Urinary bladder (tissue), 4 donors: ENCODE measurements around the gene LPP. TPM values are rescaled to one million over a fixed set of nuclear protein-coding genes. Genes with fewer than 3 reads are reported as not detected.
"Not testable (repeated sequence)": the region's sequence is repeated elsewhere in the genome, so short reads cannot be mapped to it uniquely, and the experiment has no call there.

Experiments used
- DNase-seq: peaks from one replicate; pipeline ENCODE4 v3.0.0-alpha.2; 2015; ENCODE audit errors: extremely low spot score
- H3K27ac ChIP-seq: one replicate; pipeline ENCODE4 v1.5.1; 2013; ENCODE audit warnings: low read depth, mild to moderate bottlenecking, moderate library complexity
- H3K36me3 ChIP-seq: one replicate; pipeline ENCODE4 v1.6.1; 2013; ENCODE audit warnings: mild to moderate bottlenecking, moderate library complexity; ENCODE audit not compliant: insufficient read depth
- H3K4me1 ChIP-seq: one replicate; pipeline ENCODE4 v1.6.1; 2013; ENCODE audit warnings: mild to moderate bottlenecking, moderate library complexity; ENCODE audit not compliant: insufficient read depth
- H3K4me3 ChIP-seq: one replicate; pipeline ENCODE4 v1.5.1; 2013; ENCODE audit warnings: low read depth, low read length
- WGBS: extraction: QIAGEN DNeasy Blood & Tissue Kit; methylation state at CpG from one replicate; pipeline ENCODE4 v1.1.7; 2013; 5-methylcytosine and 5-hydroxymethylcytosine counted together
- polyA plus RNA-seq: library from polyadenylated mRNA; stranded (reverse); fragments of 200-250 nt; gene quantifications from one replicate; pipeline ENCODE4 v1.2.3, GENCODE V29; 2013
- total RNA-seq: library from RNA; depleted of rRNA; stranded (reverse); fragments of >200 nt; gene quantifications from one replicate; pipeline ENCODE4 v1.2.3, GENCODE V29; 2014
- donor health status: healthy with polysubstance abuse.
- donor health status: healthy.

LPP gene
- total and polyA plus RNA-seq, 2 donors, result 133 to 705 TPM

DNA sequence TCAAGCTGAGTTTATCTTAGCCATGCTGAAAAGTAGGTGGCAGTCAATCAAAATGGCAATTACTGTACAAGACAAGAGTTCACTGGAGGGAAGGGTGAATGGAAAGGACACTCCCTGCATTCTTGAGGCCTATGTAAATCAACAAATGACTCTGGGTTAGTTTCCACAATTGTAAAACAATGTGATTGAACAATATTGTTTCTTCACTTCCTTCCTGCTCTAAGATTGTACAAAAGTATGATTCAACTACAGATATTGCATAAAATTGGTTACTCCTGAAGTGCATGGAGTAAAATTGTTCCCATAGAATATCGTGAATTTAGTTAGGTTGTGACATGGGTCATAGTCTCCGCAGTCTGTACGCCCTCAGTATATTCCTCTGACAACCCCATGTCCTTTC, 277.6 kb downstream of the LPP start:
- Histone ChIP-seq H3K4me3 (no peak overlapping the region), H3K36me3 (no peaks in the 10 kb centered on the region), H3K4me1 (no peaks in the 10 kb centered on the region), H3K27ac (no peak overlapping the region)
- DNase-seq, result no peak
- WGBS, result 89% methylated on average over 3 of the region's 3 CpGs

- no peak for DNase-seq
- 34% methylated on average over 6 of the region's 6 CpGs for WGBS
- H3K4me3 ChIP-seq, result no peak overlapping the region
- H3K4me1 ChIP-seq, result no peaks in the 10 kb centered on the region
- H3K27ac ChIP-seq, result peak overlapping the region; percentile 38
- no peaks in the 10 kb centered on the region for H3K36me3 ChIP-seq
Measured at GRCh38 chr3:188432802-188433520, 279.0 kb downstream of the LPP start.

DNA sequence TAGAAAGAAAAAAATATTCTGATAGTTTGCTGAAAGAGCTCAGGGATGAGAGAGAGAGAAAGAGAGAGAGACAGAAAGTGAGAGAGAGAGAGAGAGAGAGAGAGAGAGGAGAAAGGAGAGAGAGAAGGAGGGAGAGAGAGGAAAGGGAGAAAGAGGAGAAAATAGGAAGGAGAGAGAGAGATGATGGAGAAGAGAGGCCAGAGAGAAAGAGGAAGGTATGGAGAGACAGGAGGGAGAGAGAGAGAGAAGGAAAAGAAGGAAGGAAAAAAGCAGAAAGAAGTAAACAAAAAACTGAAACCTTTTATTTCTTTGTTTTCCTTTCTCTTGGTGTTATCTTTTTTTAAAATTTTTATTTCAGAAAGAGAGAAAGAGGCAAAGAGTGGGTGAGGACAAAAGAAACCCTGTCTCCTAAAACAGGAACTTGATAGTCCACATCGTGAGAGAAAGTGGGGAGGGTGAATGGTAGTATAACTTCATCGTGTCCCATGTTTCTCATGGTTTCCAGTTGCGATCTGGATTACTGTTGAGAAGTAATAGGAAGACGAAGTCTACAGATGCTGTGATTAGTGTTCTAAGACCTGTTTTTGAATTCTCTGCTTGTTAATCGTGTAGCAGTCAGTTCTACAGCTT, 279.7 kb downstream of the LPP start:
- peak overlapping the region; percentile 38 for H3K27ac ChIP-seq
- H3K4me3 ChIP-seq, result no peak overlapping the region
- no peak for DNase-seq
- WGBS, result 83% methylated on average over 5 of the region's 5 CpGs
- no peaks in the 10 kb centered on the region for H3K36me3 ChIP-seq
- H3K4me1 ChIP-seq, result peaks cover 4% of the 10 kb centered on the region

DNA sequence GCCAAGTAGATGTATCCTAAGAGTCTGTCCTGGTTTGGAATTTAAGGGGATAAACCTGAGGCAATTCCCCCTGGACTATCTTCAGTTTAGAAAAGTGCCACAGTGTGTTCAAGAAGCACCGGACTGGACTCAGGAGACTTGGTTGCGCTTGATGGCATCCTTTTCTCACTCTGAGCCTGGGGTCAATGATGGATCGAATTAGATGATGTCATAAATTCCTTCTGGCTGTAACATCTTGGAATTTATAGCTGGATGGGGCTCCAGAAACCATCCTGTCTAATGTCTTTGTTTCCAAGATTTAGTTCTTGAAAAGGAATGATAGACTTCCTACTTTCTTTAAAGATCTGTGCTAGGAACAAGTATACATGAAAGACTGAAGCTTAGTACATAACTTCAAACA, 280.6 kb downstream of the LPP start:
- Histone ChIP-seq H3K4me1 (peaks cover 5% of the 10 kb centered on the region), H3K4me3 (no peak overlapping the region), H3K36me3 (peaks cover under 1% of the 10 kb centered on the region), H3K27ac (no peak overlapping the region)
- DNase-seq, result no peak
- WGBS, result 77% methylated on average over 3 of the region's 3 CpGs

DNA sequence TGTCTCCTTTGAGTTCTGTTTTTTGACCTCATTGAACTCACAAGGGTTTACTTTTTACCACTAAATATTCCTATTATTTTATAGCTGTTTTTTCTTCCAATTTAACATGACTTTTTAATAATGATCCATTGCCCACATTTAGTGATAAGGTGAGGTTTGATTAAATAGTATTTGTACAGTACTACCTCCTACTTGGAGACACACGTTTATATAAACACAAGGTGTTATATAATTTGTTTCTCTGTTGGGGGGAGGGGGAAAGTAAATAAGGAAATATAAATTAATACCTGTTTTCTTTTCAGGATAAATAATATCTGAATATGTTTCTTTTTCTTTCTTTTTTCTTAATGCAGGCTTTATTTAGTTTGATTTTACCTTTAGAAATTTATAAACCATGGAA, 281.3 kb downstream of the LPP start:
- 59% methylated on average over 1 of the region's 1 CpG for whole genome bisulfite sequencing
- H3K27ac ChIP-seq, result no peak overlapping the region
- peaks cover 5% of the 10 kb centered on the region for H3K4me1 ChIP-seq
- no peak overlapping the region for H3K4me3 ChIP-seq
- peaks cover 2% of the 10 kb centered on the region for H3K36me3 ChIP-seq
- DNase-seq, result no peak

GRCh38 chr3:188437926-188438325, 284.0 kb downstream of the LPP start:
- 75% methylated on average over 2 of the region's 2 CpGs for WGBS
- no peak overlapping the region for H3K27ac ChIP-seq
- peaks cover 5% of the 10 kb centered on the region for H3K4me1 ChIP-seq
- DNase-seq, result no peak
- peaks cover 2% of the 10 kb centered on the region for H3K36me3 ChIP-seq
- no peak overlapping the region for H3K4me3 ChIP-seq

- no peak for DNase-seq
- 71% methylated on average over 5 of the region's 5 CpGs for WGBS
- no peak overlapping the region for H3K4me3 ChIP-seq
- H3K4me1 ChIP-seq, result peaks cover 5% of the 10 kb centered on the region
- H3K27ac ChIP-seq, result no peak overlapping the region
- H3K36me3 ChIP-seq, result peaks cover 2% of the 10 kb centered on the region
Measured at GRCh38 chr3:188439080-188439479, 285.1 kb downstream of the LPP start.

DNA sequence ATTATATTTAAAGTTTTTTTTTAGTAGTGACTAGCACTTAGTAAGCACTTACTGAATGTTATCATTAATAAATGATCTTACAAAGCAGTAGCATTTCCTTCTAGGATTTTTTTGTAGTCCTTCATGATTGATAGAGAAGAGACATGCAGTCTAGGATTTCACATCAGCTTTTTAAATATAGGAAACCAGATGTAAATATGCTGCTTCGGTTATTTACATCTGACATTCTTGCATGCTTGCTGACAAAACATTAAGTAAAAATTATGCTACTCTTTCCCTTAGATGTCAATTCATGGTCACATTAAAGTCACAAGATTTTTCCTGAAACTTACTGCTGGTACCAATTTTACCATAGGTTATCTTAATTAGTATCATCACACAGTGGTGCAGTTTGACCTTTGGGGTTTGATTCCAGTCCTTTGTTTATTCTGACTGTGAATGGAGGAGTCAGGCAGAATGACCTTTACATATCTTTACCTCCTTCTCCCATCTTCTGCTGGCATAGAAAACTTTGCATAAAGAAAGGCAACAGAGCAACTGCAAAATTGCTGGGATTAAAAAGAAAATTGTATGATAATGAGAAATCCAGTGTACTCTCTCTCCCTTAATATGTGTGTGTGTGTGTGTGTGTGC, 286.5 kb downstream of the LPP start:
- Histone ChIP-seq H3K4me1 (peaks cover 5% of the 10 kb centered on the region), H3K27ac (no peak overlapping the region)

DNA sequence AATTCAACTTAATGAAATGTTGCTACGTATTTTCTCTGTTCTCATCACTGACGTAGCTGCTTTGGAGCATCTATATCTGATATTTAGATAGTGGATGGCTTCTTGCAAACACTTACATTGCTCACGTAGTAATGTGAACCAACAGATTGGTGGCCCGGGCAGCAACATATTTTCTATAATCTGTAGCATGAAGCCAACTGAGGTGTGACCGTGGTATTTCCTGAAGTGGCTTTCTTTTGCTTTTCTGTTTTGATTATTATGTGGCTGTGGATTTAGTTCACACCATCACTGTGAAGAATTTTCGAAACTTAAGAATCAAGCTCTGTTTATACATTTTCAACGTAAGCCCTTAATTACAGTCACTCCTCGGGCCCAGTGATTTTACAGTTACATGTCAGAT, 288.5 kb downstream of the LPP start:
- 81% methylated on average over 8 of the region's 8 CpGs for WGBS
- no peak for DNase-seq

More for the DNA sequence above, 286.5 kb downstream of the LPP start:
- 62% methylated on average over 1 of the region's 1 CpG for WGBS
- no peak for DNase-seq
- Histone ChIP-seq H3K4me3 (no peak overlapping the region), H3K36me3 (peaks cover 2% of the 10 kb centered on the region)

GRCh38 chr3:188445175-188445574, 291.2 kb downstream of the LPP start:
- H3K4me1 ChIP-seq, H3K36me3 ChIP-seq, DNase-seq, H3K27ac ChIP-seq, H3K4me3 ChIP-seq: not testable (repeated sequence)
- WGBS, result 98% methylated on average over 4 of the region's 4 CpGs

More for the DNA sequence above, 288.5 kb downstream of the LPP start:
- H3K4me1 ChIP-seq, result peaks cover 5% of the 10 kb centered on the region
- no peak overlapping the region for H3K27ac ChIP-seq
- H3K4me3 ChIP-seq, result no peak overlapping the region
- H3K36me3 ChIP-seq, result peaks cover 2% of the 10 kb centered on the region

DNA sequence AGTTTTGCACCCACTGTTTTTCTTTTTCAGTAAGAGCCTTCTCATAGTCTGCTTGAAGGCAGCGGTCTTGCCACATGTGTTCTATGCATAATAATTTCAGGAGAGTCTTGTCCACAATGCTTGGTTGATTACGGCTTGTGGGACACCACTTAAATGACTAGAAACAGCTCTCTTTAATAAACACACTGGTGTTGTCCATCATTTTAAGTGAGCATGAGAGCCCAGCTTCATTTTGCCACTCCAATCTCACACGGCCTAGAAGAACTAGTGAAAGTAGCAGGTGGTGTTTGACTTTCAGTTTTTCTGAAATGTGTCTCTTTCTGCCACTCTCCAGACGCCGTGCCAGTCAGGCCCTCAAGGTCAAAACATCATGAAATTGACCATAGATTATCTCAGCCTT, 292.1 kb downstream of the LPP start:
- H3K4me1 ChIP-seq, result no peaks in the 10 kb centered on the region
- 91% methylated on average over 5 of the region's 5 CpGs for WGBS

DNA sequence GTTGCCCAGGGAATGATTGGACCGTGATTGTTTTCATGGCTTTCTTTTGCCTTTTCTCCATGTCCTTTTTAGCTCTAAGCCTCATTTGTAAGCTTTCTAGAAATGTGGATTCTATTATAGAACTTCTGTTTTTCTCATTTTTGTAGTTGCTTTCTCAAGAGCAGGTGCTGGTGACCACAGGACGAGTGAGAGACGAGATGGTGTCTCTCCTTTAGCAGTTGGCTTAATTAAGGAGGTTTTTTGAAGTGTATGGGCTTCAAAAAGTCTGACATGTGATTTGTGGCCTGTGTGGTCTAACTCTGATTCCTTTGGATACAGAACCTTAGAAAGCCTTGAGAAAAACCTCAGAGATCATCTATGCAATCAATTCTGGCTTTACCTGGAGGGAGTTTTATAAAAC, 292.8 kb downstream of the LPP start:
- DNase-seq, result no peak

More for the DNA sequence above, 292.1 kb downstream of the LPP start:
- Histone ChIP-seq H3K4me3 (no peak overlapping the region), H3K36me3 (no peaks in the 10 kb centered on the region), H3K27ac (no peak overlapping the region)
- DNase-seq, result no peak

DNA sequence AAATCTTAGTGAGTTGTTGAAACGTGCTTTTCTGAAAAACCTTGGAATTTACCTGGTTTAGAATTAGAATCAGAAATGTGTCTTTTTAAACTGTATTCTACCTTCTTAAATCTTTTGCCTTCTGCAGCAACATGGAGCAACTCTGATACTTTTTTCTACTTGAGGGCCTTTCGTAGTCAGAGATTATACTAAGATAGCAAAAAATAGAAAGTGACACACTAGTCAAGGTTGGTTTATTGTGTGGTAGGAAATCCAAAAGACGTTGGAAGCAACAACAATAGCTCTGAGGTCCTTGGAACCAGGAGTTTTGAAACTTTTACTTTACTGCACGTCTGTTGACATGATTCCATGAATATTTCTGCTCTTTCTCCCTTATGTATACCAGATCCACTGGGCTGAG, 294.9 kb downstream of the LPP start:
- Histone ChIP-seq H3K27ac (no peak overlapping the region), H3K4me1 (no peaks in the 10 kb centered on the region), H3K4me3 (no peak overlapping the region), H3K36me3 (no peaks in the 10 kb centered on the region)
- no peak for DNase-seq
- 67% methylated on average over 4 of the region's 4 CpGs for WGBS

More for the DNA sequence above, 292.8 kb downstream of the LPP start:
- Histone ChIP-seq H3K4me1 (no peaks in the 10 kb centered on the region), H3K27ac (no peak overlapping the region), H3K36me3 (no peaks in the 10 kb centered on the region), H3K4me3 (no peak overlapping the region)
- 92% methylated on average over 3 of the region's 3 CpGs for WGBS

DNA sequence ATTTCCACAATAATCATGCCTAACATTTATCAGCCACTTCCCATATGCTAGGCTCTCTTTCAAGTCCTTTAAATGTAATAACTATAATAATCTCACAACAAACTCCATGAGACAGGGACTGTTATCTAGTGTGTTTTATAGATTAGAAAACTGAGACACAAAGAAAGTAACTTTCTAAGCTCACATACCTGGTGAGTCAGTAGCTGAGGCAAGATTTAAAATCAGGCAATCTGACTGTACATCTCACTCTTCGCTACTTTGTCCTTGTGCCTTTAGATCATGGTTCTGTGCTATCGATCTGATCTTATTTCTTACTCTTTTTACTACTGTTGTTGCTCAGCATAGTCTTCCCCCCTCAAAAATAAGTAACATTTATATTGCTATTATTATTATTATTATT, 295.5 kb downstream of the LPP start:
- no peak overlapping the region for H3K27ac ChIP-seq
- H3K4me1 ChIP-seq, result no peaks in the 10 kb centered on the region
- no peak for DNase-seq
- H3K36me3 ChIP-seq, result no peaks in the 10 kb centered on the region
- WGBS, result 96% methylated on average over 2 of the region's 2 CpGs
- H3K4me3 ChIP-seq, result no peak overlapping the region
